H1 (cell line): Measurements from ENCODE around the gene PRRT1B. TPM values are rescaled to one million over a fixed set of nuclear protein-coding genes. Genes with fewer than 3 reads are reported as not detected.

Experiments
- CHD7 ChIP-seq: fragments of 300-600 bp; sonication (generic); IDR thresholded peaks from 2 replicates; pipeline ENCODE4 v1.7.1; 2012; ENCODE audit warnings: low read length, moderate library complexity, mild to moderate bottlenecking, inconsistent platforms; ENCODE audit not compliant: insufficient replicate concordance
- E2F6 ChIP-seq: IDR thresholded peaks from 2 replicates; pipeline ENCODE4 v1.6.1; 2012; ENCODE audit warnings: inconsistent platforms
- EGR1 ChIP-seq: IDR thresholded peaks from 2 replicates; pipeline ENCODE4 v1.6.1; 2011; ENCODE audit warnings: low read depth, low read length, borderline replicate concordance
- KDM4A ChIP-seq: IDR thresholded peaks from one replicate; pipeline ENCODE4 v1.7.1; 2012; ENCODE audit warnings: low read depth, mild to moderate bottlenecking, moderate library complexity, low read length, inconsistent platforms; ENCODE audit not compliant: severe bottlenecking
- PHF8 ChIP-seq: fragments of 200-600 bp; sonication (generic); conservative IDR thresholded peaks from 2 replicates; pipeline ENCODE4 v1.7.1; 2012; ENCODE audit warnings: low read depth, mild to moderate bottlenecking, inconsistent platforms, low read length, moderate library complexity
- RFX5 ChIP-seq: IDR thresholded peaks from 2 replicates; pipeline ENCODE4 v1.6.1; 2011; ENCODE audit warnings: low read depth, low read length, improper control_type of control experiment, borderline replicate concordance
- polyA plus RNA-seq, 7 experiments: library from polyadenylated mRNA; depleted of rRNA in 3 of 7; stranded (reverse) in 5 of 7; unstranded in 2 of 7; fragments of >200 nt in 5 of 7; fragments of 200-250 nt in 2 of 7; gene quantifications; 1 replicate in 5 of 7; 2 replicates in 1 of 7; 4 replicates in 1 of 7; pipeline versions ENCODE4 v1.2.1 to v1.2.3, GENCODE V29; 2011 to 2013; ENCODE audit warnings: missing spikeins in 2 of 7, mixed read lengths in 2 of 7
- total RNA-seq: library from RNA; stranded (reverse); fragmentation: NEBNext Ultra II Directional; extraction: Animal tissue kit (Norgen Biotek cat#: 25700); gene quantifications from 2 replicates; pipeline ENCODE4 v1.2.1, GENCODE V29; 2021

The PRRT1B gene
- total and polyA plus RNA-seq, 2 of the 8 experiments (the other 6 are each of a cell fraction or from before 2014, with no cell fraction given) = 0.30 to 1.2 TPM

- TF ChIP-seq CHD7 (no peak), E2F6 (no peak), RFX5 (no peak), PHF8 (no peak), EGR1 (no peak), KDM4A (no peak)
Observed at GRCh38 chr9:131513177-131513576, 32.1 kb upstream of the PRRT1B start (continued).
